GM12891 (cell line): ENCODE measurements around the gene CERS6.

Source experiments
- POLR2A ChIP-seq: IDR thresholded peaks from 2 replicates; pipeline ENCODE4 v1.6.1; 2011; ENCODE audit warnings: low read depth, low read length, control low read depth
- POLR2AphosphoS5 ChIP-seq: IDR thresholded peaks from 2 replicates; pipeline ENCODE4 v1.6.1; 2011; ENCODE audit warnings: low read depth, low read length, control low read depth

- no peak for TF ChIP-seq POLR2A
- no peak for TF ChIP-seq POLR2AphosphoS5
These were observed 158.3 kb downstream of the CERS6 start for GRCh38 chr2:168614172-168615018.
